8988T (cell line): ENCODE results near the gene TLNRD1.

Experiments
- DNase-seq: peaks from one replicate; pipeline ENCODE4 v3.0.0; 2011

The TLNRD1 gene

DNA sequence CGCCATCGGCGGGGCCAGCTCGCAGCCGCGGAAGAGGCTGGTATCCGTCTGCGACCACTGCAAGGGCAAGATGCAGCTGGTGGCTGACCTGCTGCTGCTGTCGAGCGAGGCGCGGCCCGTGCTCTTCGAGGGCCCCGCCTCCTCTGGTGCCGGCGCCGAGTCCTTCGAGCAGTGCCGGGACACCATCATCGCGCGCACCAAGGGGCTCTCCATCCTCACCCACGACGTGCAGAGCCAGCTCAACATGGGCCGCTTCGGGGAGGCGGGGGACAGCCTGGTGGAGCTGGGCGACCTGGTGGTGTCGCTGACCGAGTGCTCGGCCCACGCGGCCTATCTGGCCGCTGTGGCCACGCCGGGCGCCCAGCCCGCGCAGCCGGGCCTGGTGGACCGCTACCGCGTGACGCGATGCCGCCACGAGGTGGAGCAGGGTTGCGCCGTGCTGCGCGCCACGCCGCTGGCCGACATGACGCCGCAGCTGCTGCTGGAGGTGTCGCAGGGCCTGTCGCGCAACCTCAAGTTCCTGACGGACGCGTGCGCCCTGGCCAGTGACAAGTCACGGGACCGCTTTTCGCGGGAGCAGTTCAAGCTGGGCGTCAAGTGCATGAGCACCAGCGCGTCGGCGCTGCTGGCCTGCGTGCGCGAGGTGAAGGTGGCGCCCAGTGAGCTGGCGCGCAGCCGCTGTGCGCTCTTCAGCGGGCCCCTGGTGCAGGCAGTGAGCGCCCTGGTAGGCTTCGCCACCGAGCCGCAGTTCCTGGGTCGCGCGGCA is 1.8 kb downstream of the TLNRD1 start:
- DNase-seq: no peak

DNA sequence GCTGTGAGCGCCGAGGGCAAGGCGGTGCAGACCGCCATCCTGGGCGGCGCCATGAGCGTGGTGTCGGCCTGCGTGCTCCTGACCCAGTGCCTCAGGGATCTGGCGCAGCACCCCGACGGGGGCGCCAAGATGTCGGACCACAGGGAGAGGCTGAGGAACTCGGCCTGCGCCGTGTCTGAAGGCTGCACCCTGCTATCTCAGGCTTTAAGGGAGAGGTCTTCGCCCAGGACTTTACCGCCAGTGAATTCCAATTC is 2.3 kb downstream of the TLNRD1 start:
- DNase-seq: no peak

DNA sequence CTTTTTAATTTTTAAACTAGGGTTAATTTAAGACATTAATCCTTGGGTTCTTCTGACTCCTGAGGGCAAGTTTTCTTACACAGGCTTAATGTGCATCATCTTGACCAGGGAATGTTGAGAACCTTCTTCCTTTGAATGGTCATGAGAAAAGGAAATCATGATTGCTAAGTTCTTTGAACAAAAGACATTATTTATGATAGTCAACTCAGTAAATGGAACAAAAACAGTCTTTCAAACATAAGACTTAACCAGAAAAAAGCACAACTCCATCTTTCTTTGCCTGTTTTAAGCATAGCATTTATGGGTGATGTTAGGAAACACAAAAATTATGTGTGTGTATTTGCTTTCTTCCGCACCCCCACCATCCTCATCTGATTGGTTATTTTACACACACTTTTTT is 5.4 kb downstream of the TLNRD1 start:
- no peak for DNase-seq

DNA sequence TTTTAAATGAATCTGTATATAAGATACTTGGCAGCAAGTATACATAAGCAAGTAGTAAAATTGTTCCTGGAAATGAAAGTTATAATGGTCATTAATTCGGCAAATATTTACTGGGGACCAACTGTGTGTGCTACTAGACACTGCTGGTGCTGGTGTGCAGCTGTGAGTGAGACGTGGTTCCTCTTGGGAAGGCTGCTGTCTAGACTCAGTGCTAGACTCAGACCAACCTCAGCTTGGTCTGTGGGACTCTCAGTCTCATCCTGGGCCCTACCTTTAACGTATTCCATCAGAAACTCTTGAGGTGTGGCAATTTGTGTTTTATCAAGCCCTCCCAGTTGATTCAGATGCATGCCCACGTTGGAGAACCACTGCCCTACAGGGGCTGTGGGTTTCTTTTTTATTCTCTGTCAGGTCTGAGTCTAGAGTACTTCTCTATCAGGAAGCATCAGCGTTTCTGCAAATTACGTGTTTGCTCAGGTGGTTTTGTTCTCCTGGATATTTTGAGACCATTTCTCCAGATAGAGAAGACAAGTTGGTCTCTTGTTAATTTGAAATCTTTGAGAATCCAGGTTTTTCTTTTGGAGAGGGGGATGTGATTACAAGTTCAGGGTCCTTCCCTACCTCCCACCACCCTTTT is 6.8 kb downstream of the TLNRD1 start:
- DNase-seq: no peak

DNA sequence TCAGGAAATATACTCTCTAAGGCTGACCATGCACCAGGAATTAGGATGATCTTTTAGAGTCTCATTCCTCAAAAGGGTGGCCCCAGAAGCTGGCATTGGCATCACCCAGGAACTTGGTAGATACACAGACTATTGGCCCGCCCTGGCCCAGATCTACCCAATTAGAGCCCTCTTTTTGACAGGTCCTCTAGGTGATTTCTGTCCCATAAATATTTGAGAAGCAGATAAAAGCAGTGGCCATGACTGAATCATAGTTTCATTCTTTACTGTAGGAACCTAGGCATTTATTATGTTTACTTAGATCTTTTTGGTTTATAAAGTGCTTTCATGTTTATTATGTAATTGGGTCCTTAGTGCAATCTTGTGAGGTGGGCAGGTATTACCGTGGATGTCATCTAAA is 7.6 kb downstream of the TLNRD1 start:
- DNase-seq: no peak

DNA sequence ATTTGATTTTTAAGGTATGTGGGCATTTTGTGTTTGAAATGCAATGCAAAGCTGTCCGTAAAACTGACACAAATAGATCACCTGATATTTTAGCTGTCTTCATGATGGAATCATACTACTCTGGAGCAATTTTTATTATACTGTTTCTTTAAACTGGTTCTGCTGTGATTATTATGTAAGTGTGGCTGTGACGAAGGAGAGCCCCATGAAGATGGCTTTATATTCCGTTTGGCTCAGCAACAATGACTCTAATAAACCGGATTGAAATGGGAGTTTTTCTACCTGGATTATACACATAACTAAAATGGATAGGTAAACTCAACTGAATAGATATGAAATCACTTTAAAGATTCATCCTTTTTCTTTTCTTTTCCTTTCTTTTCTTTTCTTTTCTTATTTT is 9.4 kb downstream of the TLNRD1 start:
- DNase-seq: no peak

DNA sequence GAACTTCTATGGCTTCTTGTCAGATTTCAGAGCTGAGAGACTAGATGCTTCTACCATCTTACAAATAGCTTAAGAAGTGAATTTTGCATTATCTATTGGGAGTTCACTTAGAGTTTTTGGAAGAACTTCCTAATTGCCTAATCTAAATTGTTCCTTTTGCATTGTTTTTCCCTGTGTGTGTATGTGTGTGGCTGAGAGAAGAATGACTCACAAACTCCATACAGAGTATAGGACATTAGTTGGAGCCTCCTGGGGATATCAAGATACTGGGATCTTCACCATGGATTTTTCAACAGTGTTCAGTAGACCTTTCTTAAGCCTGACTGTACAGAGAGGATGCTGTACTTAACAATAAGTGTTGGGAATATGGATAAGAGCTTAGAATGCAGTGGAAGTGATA is 10.9 kb downstream of the TLNRD1 start:
- no peak for DNase-seq

DNA sequence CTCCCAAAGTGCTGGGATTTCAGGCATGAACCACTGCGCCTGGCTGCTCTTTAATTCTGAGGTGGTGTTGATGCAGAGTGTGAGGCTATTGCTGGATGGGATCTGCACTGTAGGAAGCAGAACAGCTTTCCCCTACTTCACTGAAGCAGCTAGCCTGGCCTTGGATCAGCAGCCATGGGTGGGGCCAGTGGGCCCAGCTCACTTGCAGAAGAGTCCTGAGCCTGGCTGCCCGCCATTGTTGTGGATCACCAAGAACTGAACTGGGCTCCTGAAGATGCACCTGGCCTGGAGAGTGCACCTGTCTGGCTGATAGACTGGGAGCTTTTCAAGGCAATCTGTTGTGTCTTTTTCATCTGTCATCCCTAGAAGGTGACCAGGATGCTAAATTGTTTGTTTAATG is 11.9 kb downstream of the TLNRD1 start:
- no peak for DNase-seq

DNA sequence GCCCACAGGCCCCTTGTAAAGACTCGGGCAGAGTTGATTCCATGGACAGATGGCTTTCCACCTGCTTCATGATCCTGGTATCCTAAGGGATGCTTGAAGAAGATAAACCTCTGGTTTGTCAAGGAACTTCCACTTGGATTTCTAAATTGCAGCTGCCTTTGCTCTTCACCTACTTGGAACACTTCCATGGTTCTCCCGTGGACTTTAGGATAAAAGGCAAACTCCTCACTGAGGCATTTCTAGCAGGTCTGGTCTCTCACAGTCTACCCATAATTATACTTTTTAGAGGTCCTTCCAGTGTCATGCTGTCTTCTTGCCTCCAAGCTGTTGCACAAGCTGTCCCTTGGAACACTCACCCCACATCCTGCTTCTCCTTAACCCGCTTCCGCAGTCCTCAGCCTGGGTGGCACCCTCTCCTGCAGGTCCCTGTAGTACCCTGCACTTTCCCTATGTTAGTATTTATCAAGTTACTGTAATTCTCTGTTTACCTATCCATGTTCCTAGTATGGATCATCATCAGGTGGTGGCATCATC is 12.7 kb downstream of the TLNRD1 start:
- DNase-seq: no peak

DNA sequence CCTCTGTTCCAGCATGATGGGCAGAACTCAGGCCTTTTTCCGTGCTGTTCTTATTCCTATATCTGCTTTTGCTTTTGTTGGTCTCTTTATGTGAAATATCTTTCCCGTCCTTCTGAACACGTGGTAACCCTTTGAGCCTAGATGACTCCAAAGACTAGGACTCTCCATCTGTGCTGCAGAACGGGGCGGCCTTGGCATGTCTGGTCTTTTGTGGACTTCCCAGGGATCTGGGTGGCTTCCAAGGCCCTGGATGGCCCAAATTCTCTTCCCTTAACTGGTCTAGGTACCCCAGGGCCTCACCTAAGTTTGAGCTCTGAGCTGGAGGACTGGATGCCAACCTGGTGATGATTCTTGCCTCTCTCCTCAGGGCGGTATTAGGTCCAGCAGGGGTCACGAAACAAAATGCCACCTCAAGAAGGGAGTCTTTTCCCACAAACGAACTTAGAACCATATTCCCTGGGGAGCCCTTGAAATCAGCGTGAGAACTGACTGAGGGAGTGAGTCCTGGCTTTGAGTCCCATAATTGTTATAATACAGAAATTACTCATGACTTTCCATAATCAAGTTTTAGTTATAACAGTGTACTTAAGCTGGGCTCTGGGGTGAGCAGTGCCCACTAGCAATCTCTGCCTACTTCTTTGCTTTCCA is 13.8 kb downstream of the TLNRD1 start:
- DNase-seq: no peak

DNA sequence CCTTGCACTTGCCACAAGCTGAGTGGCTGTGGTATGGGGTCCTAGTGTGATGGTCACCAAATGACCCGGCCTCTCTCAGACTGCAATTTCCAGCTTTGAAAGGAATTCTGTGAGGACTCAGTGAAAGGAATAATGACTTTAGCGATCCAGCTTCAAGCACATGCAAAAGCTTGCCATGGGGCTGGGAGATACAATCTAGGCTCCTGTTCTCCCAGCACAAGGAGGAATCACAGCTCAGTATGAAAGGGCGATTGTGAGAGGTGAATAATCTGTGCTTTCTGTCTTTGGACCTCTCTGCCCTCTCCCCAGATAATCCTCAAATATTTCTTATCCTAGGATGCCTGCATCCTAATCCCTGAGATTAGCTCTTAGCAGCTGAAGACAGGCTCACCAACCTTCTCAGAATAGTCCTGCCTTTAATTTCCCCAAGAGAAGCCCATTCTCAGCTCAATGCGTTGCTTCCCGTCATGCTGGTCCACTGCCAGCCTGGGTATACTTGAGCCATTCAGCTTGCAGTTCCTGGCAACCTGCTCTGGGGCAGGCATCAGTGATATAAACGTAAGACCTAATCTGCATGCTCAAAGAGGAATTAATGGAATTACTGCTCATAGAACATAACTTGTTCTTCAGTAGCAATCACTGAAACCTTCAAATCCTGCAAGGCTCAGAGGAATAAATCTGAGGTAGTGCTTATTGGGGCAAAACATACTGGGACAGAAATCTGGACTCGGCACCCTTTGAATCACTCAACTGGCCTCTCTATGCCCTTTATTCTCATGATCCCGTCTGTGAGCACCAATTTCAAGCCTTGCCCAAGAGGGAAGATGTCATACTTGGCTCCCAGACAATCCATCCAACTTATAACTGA is 15.1 kb downstream of the TLNRD1 start:
- DNase-seq: no peak

DNA sequence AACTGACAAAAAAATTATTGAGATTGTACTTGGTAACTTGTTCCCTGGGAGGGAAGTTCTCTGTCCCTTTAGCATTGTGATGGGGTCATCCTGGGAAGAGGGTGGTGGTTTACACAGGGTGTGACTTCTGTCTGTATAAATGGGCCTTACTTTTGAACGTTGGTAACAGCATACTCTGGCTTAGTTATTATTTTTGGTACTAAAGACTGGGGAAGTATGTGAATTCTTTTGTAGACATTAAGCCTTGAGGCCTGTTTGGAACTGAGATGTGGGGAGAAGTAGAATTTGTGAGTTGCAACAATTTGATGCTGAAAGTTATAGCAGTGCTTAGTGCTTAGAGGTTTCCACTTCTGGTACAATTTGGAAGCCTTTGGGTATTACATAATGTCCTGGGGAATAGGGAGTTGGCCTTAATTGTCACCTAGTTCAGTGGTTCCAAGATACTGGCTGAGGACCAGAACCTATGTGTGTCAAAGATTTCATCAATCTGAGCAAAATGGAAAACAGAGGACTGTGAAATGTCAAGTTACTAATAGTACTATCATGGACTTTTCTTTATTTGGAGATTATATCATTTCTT is 15.9 kb downstream of the TLNRD1 start:
- no peak for DNase-seq

DNA sequence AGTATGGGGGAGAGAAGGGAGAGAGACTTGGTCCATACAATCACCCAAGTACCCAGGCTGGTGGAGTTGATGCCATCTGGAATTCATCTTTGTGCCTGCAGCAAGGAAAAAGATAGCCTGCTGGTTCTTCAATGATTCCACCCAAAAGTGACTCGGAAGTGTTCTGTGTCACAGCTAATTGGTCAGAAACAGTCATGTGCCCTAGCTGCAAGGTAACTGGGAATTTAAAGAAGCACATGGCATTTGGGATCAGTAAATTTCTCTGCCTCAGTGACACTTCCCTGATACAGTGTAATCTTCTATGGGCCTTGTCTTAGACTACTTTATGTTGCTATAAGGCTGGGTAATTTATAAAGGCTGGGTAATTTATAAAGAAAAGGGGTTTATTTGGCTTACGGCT is 17.5 kb downstream of the TLNRD1 start:
- DNase-seq: no peak

DNA sequence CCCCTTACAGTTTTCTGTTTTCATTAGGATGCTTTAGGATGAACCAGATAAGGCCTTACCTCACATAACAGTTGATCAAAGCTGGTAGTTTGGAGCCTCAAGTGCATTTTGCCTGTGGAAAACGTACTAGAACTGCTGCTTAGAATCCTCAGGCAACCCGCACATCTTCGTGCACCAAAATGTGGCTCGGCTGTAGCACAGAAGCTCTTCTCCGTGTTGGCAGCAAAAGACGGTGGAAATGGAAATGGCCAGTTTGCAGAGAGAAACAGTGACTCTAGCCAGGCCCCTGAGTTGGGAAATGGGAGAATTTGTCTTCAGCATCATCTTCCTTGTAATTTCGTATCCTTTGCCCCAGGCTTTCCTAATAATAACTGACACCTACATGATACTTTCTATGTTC is 20.6 kb downstream of the TLNRD1 start:
- no peak for DNase-seq

DNA sequence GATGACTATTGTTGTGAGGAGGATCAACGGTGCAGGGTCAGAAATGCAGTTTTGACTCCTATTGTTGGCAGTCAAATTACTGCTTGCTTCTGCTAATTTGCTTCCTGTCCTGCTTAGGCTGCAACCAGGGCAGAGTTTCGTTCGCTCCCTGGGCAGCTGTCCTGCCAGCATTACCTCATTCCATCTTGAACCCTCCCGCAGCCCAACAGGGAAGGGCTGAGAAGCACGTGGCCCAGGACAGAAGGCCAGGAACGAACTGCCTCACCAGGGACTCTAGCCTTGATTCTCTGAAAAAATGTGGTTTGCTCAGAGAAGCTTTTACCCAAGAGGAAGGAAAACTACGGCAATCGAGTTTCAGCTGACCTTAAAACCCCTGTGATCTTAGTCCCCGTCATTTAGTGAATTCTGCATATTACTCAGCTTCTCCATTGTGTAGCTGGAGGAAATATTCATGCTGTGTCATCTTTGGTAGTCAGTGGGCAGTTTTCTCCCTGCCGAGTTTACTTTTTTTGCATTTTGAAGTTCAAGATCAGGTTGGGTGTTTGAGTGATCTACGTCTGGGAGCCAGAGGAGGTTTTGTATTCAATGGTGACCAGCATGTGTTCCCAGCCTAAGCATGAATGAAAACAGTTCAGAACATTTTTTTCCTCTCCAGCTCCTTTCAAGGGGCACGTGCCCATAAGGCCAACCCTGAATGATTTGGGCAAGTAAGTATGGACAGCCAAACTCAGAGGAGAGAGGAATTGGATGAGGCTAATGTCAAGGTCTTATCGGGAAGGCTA is 23.0 kb downstream of the TLNRD1 start:
- DNase-seq: no peak

DNA sequence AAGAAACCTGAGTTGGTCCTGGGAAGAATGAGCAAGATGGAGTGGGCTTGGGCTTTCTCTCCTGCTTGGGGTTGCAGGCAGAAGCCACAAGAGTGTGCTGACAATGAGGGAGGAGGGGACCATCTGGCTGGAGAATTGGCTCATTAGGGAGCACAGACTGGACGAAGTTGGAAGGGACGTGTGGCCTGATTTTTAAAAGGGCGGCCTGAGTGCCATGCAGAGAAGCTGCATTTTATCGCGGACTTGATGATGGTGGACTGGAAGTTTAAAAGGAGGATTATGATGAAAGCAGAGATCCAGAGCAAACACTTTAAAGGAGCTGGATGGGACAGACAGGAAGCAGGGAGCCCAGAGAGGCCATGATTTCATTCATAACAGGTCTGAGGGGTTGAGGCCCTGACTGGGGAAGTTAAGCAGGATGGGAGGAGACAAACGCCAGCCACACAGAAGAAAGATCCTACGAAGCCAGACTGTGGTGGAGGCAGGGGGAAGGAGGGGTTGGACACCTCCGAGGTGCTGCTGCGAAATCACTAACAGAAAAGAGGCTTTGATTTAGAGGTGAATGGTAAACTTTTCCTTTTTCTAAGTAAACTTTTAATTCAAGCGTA is 23.6 kb downstream of the TLNRD1 start:
- DNase-seq: no peak

DNA sequence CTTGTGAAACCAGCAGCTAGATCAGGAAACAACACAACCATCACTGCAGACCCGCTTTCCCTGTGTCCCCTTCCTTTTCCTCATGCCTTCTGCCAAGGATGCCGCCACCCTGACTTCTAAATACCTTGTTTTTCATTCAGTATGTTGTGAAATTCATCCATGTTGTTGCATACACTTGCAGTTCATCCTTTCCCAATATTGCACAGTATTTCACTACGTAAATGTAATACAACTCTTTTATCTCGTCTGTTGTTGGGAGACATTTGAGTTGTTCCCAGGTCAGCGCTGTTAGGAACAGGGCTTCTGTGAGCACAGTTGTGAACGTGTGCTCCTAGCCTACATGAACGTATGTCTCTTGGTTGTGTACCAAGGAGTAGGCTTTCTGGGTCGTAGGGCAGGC is 24.2 kb downstream of the TLNRD1 start:
- DNase-seq: no peak

DNA sequence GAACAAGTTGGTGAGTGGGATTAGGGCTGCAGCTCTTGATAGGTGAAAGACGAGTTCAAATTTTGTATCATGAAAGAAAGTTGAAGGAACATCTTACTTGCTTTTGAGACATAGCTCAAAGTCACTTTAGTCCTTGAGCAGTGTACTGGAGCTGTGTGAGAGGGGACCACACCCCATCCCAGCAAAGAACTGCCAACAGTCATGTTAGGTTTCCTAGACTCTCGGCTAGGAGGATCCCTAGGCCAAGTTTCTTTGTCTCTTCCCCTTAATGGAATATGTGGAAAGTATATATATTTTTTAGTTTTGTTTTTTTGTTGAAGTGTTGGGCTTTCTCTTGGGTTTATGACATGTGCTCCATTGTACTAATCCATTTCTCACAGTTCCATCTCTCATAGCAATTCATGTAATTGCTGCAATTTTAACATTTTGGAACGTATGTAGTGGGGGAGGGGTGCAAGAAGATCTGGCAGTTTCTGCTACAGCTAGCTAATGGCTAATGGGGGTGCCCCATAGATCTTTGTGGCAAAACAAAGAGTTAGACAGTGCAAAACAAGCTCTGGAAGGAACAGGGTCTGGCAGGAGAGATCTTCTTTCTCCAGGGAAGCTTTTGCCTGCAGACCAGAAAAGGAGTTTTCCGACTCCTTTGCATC is 25.1 kb downstream of the TLNRD1 start:
- DNase-seq: no peak

DNA sequence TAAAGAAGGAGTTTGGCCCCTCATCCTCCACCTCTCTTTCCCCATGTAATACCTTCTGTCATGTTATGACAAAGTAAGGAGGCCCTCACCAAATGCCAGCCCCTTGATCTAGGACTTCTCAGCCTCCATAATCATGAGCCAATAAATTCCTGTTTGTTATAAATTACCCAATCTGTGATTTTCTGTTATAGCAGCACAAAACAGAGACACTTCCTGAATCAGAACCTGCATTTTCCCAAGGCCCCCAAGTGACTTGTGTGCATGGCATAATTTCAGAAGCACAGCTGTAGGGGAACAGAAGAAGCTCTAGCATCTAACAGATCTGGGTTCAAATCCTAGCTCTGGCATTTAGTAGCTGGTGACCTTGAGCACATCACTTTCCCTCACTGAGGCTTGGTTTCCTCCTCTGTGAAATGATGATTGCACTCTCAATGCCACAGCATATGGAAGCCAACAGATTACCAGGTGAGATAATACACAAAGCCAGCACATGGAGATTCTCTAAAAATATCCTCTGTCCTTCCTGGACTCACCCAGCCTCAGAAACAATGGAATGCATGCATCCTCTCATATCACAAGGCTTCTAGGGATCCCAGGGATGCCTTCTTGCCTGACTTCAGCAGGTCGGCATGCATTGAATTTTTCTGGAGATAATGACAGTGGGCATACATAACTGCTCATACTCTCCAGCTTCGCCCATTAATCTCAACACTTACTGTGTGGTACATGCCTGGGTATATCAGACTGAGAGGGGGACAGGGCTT is 26.3 kb downstream of the TLNRD1 start:
- DNase-seq: no peak
